Mononuclear cell (primary cell): ENCODE results near the gene SGMS1. TPM values are rescaled to one million over a fixed set of nuclear protein-coding genes. Genes with fewer than 3 reads are reported as not detected.

ENCODE experiments used
- H3K27me3 ChIP-seq: 2 replicates; pipeline ENCODE4 v1.6.0; 2011; ENCODE audit warnings: low read length, control low read depth; ENCODE audit not compliant: insufficient read depth
- H3K4me1 ChIP-seq: 2 replicates; pipeline ENCODE4 v1.5.1; 2011; ENCODE audit warnings: mild to moderate bottlenecking, low read length, control low read depth; ENCODE audit not compliant: insufficient read depth
- H3K4me3 ChIP-seq: 2 replicates; pipeline ENCODE4 v1.5.1; 2011; ENCODE audit warnings: mild to moderate bottlenecking, low read length, moderate library complexity
- H3K9me3 ChIP-seq: 2 replicates; pipeline ENCODE4 v1.5.1; 2011; ENCODE audit warnings: low read depth, mild to moderate bottlenecking, control low read depth, low read length
- total RNA-seq: library from RNA; depleted of rRNA; stranded (reverse); fragments of >200 nt; gene quantifications from one replicate; pipeline ENCODE4 v1.2.3, GENCODE V29; 2012

The SGMS1 gene
- total RNA-seq, 1 donor, result 62.8 TPM

- Histone ChIP-seq H3K9me3 (no peaks in the 10 kb centered on the region), H3K4me1 (peaks cover 35% of the 10 kb centered on the region), H3K4me3 (peak overlapping the region; percentile 91), H3K27me3 (no peaks in the 10 kb centered on the region)
Observed at GRCh38 chr10:50624413-50624865, 683 bp upstream of the SGMS1 start.

DNA sequence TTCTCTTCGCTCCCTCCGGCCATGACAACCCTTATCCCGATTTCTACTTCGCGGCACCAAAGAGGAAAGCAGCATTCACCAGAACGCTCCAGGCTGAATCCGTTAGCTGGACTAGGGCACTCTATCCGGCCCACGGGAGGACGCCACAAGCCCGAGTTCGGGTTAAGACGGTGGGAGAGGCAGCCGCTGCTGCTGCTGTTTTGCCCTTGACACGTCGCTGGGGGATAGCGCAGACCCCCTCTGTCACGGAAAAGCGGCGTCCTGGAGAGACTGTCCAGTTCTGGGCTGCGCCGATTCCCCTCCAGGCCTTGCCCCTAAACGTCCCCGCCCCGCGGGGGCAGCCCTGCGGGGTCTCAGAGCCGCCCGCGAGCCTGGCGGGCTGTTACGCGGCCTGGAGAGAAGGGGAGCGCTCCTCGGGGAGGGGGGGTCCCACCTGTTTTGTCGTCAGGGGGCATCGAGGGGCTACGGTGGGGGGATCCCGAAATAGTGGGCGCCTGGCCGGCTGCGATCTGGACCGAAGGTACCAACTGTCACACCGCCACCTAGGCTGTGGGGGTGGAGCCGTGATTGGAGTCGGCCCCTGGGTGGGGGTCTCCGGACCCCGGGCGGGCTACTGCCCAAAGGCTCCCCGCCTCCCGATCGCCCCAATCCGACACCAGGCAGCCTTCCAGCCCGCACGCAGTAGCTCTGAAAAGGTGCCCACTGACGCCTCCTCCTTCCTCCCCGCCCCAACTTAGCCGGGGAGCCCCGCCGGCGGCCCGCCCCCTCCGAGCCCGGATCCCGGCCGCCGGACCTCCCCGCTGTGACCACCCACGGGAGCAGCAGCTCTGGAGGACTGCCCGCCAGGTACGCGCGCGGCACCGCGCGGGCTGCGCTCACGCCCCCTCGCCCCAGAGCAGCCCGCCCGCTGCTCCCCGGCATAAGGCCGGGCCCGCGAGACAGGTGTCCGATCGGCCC lies 772 bp downstream of the SGMS1 start:
- no peaks in the 10 kb centered on the region for H3K9me3 ChIP-seq
- peak overlapping the region; percentile 91 for H3K4me3 ChIP-seq
- H3K27me3 ChIP-seq, result no peaks in the 10 kb centered on the region
- peaks cover 42% of the 10 kb centered on the region for H3K4me1 ChIP-seq

GRCh38 chr10:50621968-50622705 lies 1.6 kb downstream of the SGMS1 start:
- peak overlapping the region; percentile 91 for H3K4me3 ChIP-seq
- peaks cover 42% of the 10 kb centered on the region for H3K4me1 ChIP-seq
- no peaks in the 10 kb centered on the region for H3K9me3 ChIP-seq
- H3K27me3 ChIP-seq, result no peaks in the 10 kb centered on the region

GRCh38 chr10:50620899-50621298 lies 2.9 kb downstream of the SGMS1 start:
- no peaks in the 10 kb centered on the region for H3K27me3 ChIP-seq
- no peak overlapping the region for H3K4me3 ChIP-seq
- peaks cover 41% of the 10 kb centered on the region for H3K4me1 ChIP-seq
- H3K9me3 ChIP-seq, result no peaks in the 10 kb centered on the region

GRCh38 chr10:50619882-50620281 lies 3.9 kb downstream of the SGMS1 start:
- peaks cover 34% of the 10 kb centered on the region for H3K4me1 ChIP-seq
- no peak overlapping the region for H3K4me3 ChIP-seq
- H3K27me3 ChIP-seq, result no peaks in the 10 kb centered on the region
- H3K9me3 ChIP-seq, result no peaks in the 10 kb centered on the region

DNA sequence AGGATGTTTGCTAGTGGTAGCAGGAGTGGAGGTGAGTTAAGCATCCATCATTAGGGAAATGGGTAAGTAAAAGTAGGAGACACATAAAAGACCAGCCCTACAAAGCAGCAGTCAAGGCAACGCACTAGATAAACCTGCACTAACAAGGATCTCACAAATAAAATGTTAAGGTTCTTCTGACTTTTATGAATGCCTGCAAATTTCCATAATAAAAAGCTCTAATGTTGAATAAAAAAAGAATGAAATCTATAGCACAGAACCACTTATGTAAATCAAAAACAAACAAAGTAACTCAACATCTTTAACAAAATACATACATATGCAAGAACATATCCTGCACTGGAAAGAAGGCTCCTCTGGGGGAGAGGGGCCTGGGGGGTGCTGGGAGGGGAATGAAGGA lies 4.6 kb downstream of the SGMS1 start:
- peaks cover 34% of the 10 kb centered on the region for H3K4me1 ChIP-seq

DNA sequence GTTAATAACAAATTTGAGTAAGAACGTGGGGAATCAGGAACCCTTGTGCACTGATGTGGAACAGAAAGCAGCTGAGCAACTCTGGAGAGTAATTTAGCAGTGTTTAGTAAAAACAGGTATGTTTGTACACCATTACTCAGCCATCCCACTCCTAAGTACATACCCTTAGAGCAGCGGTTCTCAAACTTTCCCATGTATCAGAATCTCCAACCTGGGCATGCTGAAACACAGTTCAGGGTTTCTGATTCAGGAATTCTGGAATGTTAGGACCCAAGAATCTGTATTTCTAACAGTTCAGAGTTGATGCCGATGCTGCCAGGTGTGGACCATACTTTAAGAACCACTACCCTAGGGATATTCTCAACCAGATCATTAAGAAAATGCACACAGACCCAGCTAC lies 5.1 kb downstream of the SGMS1 start:
- Histone ChIP-seq H3K4me1 (peaks cover 34% of the 10 kb centered on the region), H3K9me3 (no peaks in the 10 kb centered on the region), H3K27me3 (no peaks in the 10 kb centered on the region)

More for the DNA sequence above, 4.6 kb downstream of the SGMS1 start:
- Histone ChIP-seq H3K4me3 (no peak overlapping the region), H3K27me3 (no peaks in the 10 kb centered on the region), H3K9me3 (no peaks in the 10 kb centered on the region)

DNA sequence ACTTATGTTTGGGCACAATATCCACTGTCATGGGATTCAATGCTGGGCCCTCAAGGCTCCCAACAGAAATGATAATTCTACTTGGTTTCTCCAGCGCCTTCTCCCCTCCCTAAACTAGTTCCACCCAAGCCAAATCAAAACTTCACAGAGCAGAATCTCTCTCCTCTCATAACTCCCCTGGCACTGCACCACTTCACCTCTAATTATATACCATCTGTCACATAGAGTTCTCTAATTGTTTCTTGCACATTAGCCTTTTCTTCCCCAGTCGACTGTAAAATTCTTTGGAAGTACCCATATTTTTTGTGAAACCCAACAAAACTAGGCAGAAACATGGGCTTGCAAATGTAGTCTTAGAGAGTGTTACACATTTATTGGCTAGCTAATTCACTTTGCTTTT lies 8.1 kb downstream of the SGMS1 start:
- H3K9me3 ChIP-seq, result no peaks in the 10 kb centered on the region
- peaks cover 15% of the 10 kb centered on the region for H3K4me1 ChIP-seq
- H3K4me3 ChIP-seq, result no peak overlapping the region
- no peaks in the 10 kb centered on the region for H3K27me3 ChIP-seq

More for the DNA sequence above, 5.1 kb downstream of the SGMS1 start:
- no peak overlapping the region for H3K4me3 ChIP-seq

GRCh38 chr10:50614444-50615137 lies 9.2 kb downstream of the SGMS1 start:
- H3K9me3 ChIP-seq, result no peaks in the 10 kb centered on the region
- no peak overlapping the region for H3K4me3 ChIP-seq
- no peaks in the 10 kb centered on the region for H3K27me3 ChIP-seq
- H3K4me1 ChIP-seq, result peaks cover 8% of the 10 kb centered on the region

DNA sequence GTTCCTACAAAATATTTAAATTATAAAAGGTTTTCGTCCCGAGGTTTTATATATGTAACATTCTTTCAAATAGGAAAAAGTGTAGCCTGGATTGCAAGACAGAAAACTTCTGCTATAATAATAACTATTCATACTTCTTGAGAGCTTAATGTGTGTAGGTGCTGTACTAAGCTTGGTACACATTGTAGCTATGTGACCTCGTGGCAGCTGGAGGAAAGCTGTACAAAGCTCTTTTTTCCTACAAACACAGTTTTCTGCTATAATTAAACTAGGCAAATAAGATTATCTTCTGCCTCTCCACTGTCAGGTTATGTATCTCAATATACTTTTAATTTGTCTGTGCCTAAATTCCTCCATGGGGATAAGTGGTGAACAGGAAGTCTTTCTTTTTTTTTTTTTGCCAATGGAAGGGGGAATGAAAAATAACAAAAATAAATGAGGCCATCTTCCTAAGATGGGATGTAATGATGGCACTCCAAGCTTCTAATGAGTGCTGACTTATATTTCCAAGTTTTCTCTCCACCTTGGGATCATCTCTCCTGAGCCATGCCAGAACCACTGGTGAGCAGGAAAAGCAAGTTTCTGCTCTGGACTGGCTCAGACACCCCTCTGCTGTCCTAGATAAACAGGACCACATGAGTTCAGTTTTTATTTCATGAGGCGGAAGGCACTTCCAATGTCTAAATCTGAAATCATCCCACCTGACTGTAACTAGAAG lies 9.9 kb downstream of the SGMS1 start:
- no peaks in the 10 kb centered on the region for H3K27me3 ChIP-seq
- peaks cover 5% of the 10 kb centered on the region for H3K4me1 ChIP-seq
- no peaks in the 10 kb centered on the region for H3K9me3 ChIP-seq
- H3K4me3 ChIP-seq, result no peak overlapping the region

DNA sequence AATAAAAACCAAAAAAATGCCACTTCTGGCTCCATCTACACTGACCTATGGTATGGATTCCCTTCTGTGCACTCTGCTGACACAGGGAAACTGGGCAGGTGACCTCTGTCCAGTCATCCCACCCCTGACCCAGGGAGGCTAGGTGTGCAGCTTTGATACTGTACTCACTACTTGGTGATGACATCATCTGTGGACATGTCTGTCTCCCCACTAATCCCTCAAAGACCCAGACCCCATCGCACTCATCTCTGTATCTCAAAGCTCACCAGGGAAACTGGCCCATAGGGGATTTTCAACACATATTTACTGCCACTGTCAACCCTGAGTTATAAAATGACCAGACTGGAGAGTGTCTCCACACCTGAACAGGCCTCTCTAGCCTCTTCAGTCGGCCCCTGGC lies 10.6 kb downstream of the SGMS1 start:
- Histone ChIP-seq H3K27me3 (no peaks in the 10 kb centered on the region), H3K4me3 (no peak overlapping the region), H3K4me1 (no peaks in the 10 kb centered on the region), H3K9me3 (no peaks in the 10 kb centered on the region)

DNA sequence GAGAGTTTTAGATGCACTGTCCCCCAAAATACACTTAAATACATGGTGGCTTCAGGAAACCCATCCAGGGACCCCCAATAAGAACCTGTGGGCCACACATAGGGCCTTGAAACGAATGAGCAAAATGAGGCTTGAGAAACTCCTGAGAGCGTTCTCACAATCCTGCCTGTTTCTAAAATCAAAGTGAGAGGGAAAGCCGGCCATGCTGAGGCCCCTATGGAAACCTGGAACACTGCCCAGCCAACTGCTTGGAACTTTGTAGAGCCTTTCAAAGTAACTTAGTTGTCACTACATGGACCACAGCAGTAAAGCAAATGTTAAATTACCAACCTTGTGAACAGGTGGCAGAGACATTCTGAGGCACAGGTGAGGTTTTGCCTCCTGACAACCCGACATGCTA lies 13.4 kb downstream of the SGMS1 start:
- Histone ChIP-seq H3K27me3 (no peaks in the 10 kb centered on the region), H3K4me1 (peaks cover 12% of the 10 kb centered on the region), H3K9me3 (no peaks in the 10 kb centered on the region), H3K4me3 (no peak overlapping the region)

- H3K27me3 ChIP-seq, result no peaks in the 10 kb centered on the region
- peaks cover 31% of the 10 kb centered on the region for H3K4me1 ChIP-seq
- H3K4me3 ChIP-seq, result no peak overlapping the region
- H3K9me3 ChIP-seq, result no peaks in the 10 kb centered on the region
Observed at GRCh38 chr10:50607356-50607925, 16.3 kb downstream of the SGMS1 start.

DNA sequence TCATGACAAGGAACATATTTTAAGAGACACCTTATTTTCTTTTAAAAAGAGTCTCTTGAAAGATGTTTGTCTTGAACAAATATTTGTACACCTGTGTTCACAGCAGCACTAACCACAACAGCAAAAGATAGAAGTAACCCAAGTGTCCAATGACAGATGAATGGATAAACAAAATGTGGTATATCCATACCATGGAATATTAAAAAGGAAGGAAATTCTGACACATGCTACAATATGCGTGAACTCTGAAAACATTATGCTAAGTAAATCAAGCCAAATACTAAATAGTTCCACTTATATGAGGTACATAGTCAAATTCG lies 17.8 kb downstream of the SGMS1 start:
- Histone ChIP-seq H3K9me3 (no peaks in the 10 kb centered on the region), H3K4me3 (no peak overlapping the region), H3K4me1 (peaks cover 31% of the 10 kb centered on the region)

More for the DNA sequence above, 17.8 kb downstream of the SGMS1 start:
- no peaks in the 10 kb centered on the region for H3K27me3 ChIP-seq
